Activated CD4-positive, CD25-positive, alpha-beta regulatory T cell (primary cell): Measurements from ENCODE around the gene ING3.
"Not testable (repeated sequence)": the region's sequence is repeated elsewhere in the genome, so short reads cannot be mapped to it uniquely, and the experiment has no call there.

Source experiments
- DNase-seq, 4 experiments: peaks; one replicate each; lab custom pipeline; 2025; lab: John Stamatoyannopoulos, UW

The ING3 gene

DNA sequence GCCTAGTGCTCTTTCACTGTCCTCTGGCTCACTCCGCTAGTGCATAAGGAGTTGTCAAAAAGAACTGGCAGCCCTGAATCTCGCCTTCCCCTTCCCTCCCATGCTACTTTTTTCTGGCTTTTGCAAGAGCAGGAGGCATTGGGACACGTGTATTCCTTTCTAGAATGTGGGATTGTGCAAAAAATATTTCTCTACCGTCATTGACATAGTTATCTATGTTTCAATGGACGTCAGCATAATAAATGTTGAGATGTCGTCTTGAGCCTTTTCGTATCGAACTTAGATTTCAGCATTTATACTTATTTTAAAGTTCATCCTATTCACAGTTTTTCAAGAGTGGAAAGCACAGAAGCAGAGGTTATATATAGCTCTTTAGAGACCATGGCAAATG, 727 bp downstream of the ING3 start:
- no peak for DNase-seq

DNA sequence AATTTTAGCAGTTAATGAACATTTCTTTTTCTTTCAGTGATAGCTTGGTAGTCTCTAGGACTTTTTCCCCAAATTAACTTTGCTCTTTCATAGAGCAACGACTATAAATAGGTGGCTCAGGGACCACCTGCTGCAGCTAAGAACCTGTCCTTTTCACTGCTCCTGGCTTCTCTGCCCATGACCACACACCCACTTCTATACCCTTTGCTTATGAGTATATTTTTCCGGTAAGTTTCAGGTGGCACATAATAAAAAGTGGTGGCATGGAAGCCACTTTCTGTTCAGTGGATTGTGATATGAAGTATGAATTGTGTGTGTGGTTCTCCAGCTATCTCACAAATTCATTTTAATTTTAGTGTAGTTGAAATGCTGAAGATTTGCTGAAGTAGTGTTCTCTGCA, 1.2 kb downstream of the ING3 start:
- no peak for DNase-seq

DNA sequence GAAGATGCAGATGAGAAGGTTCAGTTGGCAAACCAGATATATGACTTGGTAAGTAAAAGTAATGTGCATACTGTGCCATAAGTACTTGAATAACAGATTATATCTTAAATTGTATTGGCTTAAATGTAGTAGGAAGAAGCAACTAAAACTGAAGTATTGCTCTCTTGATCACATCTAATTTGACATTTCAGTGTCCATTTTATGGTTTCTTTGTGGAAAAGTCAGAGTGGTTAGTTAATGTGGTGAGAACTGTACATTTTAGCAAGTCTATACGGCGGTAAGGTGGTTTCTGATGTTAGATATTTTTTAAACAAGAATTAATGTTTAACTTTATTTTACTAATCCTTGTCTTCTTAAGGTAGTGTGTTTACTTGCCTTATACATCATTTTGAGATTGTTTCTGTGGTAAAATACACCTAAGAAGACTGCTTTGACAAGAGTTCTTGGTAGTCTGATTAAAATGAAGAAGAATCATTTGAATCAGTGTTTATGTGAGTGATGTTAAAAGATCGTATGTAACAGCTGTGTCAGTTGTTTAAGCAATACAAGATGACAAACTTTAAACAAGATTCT, 5.1 kb downstream of the ING3 start:
- DNase-seq: no peak

DNA sequence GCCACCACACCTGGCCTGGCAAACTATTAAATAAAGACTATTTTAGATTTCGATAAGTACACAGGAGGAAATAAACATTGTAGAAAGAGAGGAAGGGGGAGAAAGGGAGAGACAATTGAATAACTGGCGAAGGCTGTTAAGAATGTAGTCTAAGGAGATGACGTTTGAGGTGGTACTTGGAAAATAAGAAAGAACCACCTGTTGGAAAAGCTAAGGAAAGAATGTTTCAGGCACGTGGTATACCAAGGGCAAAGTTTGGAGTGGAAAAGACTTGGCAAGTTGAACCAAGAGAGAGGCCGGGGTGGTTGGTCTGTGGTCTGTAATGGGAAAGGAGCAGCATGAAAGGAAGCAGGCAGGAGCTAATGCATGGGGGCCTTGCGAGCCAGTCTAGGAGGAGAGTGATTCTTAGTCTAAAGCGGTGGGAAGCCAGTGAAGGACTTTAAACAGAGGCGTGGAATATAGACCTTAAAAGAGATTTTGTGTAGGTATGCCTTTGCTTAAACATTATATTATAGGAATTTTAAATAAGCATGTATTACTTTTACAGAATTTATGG, 9.4 kb downstream of the ING3 start:
- DNase-seq: no peak

DNA sequence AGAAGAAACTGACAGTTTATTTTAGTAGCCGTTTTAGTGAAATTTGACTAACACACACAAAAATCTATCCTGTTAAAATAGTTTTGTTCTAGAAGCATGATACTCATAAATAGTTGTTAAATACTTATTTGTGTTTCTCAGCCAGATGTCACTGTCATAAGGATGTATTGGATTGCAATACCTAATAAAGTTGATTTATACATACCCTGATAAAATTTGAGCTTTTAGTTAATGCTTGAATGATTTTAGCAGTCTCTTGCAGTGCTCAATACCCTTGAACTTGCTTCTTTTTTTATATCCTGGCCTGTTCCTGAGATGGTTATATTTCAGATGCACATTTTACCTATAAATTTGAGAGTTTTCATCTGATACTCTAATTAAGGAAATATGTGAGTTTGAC, 10.1 kb downstream of the ING3 start:
- DNase-seq: no peak

DNA sequence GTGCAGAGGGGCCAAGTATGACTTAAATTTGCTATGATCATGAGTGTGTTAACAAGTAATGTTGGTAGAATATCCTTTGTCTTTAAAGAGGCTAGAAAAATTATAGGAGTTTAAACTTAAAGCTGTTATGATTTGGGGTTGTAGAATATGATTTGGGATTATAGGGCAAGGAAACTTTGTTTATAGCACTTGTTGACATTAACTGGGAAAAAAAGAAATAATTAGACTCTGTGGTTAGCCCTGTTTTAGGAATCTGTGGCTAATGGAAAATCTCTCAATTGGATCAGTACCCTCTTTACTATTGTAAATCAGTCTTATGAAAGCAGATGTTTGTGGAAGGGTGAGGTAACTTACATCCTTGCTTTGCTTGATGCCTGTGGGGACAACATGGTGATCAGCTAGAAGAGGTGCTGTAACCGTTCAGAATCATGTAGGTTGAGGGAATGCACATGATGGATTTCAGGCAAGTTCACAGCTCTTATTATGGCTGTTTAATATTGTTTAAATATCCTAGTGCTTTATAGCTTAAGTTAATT, 11.1 kb downstream of the ING3 start:
- no peak for DNase-seq

DNA sequence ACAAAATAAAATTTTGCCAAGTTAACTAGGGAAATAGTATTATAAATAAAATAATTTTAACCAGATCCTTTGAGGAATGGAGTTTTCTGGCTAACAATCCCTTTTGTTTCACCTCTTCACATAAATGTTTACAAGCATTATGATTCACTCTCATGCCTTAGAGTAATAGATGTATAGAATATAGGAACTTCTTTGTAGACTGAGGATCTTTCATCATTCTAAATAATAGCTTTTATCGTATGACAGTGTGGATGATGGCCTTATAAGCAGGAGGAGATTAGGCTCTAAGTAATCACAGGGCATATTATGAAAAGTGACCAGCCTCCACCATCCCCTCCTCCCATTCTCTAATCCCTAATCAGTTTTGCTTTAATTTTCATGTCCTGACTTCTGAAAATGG, 13.5 kb downstream of the ING3 start:
- no peak for DNase-seq

DNA sequence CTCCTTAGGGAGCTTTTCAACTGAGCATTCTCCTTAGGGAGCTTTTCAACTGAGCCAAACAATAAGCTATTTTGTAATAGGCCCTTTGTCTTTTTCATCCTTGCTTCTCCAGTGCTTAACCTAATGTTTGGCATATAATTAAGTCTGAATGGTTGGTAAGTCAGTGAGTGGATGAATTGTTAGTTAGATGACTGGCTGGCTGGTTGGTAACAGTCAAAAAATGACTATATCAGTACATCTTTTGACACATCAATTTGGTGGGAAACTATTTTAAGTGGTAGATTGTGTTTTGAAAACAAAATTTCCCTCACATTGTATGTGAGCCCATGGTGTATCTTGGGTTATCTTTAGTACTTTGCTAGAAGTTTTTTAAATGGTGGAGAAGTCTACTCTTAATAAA, 16.4 kb downstream of the ING3 start:
- no peak for DNase-seq

DNA sequence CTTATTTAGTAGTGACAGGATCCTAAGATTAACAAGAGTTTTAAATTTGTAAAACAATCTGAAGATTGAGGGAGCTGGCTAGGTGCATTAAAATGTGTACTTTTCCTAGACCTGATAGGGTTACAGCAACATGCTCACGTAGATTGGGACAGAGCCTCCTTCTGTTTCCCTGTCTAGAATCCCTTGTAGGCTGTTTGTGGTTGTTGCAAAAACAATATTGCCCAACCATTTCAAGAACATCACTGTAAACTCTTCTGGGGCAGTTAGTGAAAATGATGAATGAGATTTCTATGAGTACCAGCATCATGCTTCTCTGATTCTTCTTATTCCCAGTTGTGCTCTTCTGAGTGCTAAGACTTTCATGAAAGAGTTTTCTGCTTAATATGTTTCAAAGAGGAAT, 23.3 kb downstream of the ING3 start:
- no peak for DNase-seq

DNA sequence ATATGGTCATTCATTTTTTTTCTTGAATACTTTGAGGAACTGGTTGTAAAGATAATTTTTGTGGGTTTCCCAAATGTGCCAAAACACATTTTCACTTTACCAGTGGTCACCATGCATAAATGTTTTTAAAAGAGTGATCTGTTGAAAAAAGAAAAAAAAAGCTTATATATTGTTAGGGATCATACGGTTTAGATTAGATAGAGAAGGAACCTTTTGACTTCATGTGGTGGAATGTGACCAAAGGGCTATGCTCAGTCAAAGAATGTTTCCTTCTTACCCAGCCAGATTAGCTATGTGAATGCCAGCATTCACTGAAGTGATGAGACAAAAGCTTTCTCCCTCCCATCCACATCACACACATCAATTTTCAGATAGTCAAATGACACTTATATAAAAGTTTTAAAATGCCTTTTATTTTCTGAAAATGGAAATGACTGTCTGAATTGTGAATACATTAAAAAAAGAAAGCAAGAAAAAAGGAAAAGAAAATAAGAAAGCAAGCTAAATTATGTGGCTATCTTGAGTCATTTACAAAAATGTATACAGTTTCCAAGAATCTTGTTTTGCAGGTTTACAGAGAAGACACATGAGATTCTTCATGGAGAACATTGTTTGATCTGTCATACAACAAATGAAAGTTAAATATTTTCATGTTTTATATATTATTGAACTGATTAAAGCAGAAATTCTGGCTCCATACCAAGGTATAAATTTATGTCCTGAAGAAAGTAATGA, 29.4 kb downstream of the ING3 start:
- DNase-seq: no peak

DNA sequence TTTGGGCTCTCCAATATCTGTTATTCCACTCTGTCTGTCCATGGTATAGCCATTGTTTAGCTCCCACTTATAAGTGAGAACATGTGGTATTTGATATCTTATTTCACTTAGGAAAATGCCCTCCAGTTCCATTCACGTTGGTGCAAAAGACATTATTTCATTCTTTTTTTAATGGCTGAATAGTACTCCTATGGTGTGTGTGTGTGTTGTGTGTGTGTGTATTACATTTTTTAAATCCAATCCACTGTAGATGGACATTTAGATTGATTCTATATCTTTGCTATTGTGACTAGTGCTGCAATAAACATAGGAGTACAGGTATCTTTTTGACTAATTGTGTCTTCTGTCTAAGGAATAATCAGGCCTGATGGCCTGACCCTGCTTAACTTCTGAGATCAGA, 30.5 kb downstream of the ING3 start:
- DNase-seq: no peak

DNA sequence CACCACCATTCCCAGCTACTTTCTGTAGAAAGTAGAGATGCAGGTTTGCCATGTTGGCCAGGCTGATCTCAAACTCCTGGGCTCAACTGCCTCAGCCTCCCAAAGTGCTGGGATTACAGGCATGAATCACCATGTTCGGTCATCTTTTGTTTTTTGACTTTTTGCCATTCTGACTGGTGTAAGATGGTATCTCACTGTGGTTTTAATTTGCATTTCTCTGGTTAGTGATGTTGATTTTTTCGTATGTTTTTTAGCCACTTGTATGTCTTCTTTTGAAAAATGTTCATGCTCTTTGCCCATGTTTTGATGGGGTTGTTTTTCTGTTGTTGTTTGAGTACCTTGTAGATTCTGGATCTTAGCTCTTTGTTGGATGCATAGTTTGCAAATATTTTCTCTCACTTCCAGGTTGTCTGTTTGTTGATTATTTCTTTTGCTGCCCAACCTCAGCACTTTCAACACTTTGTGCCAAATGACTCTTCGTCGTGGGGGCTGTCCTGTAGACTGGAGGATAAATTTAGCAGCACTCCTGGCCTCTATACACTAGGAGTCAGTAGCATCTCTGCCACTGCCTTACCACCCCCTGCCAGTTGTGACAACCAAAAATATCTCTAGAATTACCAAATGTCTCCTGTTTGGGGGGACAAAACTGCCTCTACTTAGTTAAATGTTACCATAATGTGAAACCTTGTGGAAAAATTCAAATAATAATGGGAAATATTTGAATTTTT, 31.5 kb downstream of the ING3 start:
- DNase-seq: no peak

DNA sequence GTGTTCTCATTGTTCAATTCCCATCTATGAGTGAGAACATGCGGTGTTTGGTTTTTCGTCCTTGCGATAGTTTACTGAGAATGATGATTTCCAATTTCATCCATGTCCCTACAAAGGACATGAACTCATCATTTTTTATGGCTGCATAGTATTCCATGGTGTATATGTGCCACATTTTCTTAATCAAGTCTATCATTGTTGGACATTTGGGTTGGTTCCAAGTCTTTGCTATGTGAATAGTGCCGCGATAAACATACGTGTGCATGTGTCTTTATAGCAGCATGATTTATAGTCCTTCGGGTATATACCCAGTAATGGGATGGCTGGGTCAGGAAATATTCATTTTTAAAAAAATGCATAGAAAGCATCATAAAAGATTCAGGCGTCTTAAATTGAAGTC, 33.0 kb downstream of the ING3 start:
- not testable (repeated sequence) for DNase-seq

DNA sequence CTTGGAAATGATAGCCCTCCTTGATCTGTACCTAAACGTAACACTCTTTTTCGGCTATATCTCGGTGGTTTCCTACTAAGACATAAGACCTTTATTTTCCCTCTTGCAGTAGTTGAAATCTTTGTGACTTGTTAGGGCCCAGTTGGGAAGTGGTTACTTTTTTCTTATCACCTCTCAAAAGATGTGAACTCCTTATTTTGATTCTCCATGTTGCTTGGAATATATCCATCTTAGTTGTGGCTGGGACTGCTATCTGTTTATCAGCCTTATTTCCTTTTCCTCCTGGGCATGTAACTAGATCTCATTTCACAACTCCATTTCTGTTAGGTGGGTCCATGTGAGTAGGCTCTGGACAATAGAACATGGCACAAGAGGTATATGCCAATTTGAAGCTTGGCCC, 33.8 kb downstream of the ING3 start:
- no peak for DNase-seq

DNA sequence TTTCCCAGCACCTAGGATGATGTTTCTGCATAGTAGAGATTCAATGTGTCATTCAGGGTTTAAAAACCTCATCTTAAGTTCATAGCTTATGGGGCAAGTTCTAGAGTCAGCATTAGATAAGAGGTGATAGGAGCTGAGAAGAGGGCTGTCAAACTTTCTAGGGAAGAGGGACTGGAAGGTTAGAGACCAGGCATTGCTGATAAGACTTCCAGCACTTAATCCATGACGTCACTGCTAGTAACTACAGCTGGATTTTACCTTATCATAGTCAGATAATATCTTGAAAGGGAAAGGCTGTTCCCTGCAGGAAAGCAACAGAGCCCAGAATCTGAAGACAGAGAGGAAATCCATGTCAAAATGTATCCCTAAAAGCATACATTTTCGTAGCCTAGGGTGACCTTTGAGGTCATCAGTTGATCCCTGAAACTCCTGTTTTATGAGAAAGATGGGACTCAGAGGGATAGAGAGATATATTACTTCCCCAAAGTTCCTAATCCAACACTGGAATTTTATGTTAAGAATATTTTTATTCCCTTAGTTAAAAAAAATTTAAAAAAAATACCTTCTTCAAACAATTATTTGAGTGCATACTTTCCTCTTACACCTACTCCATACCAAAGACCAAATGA, 34.7 kb downstream of the ING3 start:
- no peak for DNase-seq

DNA sequence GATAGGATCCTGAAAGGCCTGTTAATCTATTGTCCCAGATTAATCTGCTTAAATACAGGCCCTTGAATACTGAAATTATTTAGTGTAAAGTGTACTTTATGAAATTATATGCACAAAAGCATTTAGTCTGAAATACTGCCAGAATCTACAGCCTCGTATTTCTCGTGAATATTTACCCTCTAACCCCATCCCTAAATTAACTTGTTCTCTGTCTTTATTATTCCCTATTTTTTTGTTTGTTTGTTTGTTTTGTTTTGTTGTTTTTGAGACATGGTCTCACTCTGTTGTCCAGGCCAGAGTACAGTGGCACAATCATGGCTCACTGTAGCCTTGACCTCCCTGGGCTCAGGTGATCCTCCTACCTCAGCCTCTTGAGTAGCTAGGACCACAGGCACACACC, 35.3 kb downstream of the ING3 start:
- DNase-seq: no peak

DNA sequence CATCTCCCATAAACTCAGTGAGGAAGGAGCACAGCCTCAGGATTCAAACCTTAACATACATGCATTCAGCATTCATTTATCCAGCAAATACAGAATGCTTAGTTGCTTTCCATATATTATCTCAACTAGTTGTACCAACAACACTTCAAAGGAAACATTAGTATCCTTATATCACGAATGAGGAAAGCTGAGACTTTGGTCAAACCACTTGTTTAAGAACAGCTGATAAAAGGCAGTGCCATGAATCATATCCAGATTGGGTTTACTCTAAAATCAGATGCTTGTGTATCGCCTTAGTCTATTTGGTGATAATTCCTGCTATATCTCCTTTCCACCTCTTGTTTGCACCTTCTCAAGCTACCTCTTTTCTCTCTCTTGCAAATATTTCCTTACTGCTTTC, 36.1 kb downstream of the ING3 start:
- no peak for DNase-seq

DNA sequence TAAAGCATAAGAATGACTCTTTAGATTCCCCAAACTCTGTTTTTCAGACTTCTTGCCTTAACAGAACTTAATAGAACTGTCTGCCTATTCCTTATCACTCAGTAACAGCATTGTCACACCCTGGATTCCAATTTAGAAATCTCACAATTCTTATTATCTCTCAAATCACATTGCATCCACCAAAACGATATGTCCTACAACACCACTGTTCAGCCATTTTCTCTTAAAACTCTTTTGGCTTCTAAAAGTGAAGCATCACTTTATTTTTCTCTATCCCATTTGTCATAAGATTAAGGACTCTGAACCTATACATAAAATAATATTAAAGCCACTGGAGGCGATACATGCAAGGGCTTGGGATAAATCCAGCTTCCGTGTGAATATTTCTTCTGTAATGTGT, 36.7 kb downstream of the ING3 start:
- DNase-seq: no peak

DNA sequence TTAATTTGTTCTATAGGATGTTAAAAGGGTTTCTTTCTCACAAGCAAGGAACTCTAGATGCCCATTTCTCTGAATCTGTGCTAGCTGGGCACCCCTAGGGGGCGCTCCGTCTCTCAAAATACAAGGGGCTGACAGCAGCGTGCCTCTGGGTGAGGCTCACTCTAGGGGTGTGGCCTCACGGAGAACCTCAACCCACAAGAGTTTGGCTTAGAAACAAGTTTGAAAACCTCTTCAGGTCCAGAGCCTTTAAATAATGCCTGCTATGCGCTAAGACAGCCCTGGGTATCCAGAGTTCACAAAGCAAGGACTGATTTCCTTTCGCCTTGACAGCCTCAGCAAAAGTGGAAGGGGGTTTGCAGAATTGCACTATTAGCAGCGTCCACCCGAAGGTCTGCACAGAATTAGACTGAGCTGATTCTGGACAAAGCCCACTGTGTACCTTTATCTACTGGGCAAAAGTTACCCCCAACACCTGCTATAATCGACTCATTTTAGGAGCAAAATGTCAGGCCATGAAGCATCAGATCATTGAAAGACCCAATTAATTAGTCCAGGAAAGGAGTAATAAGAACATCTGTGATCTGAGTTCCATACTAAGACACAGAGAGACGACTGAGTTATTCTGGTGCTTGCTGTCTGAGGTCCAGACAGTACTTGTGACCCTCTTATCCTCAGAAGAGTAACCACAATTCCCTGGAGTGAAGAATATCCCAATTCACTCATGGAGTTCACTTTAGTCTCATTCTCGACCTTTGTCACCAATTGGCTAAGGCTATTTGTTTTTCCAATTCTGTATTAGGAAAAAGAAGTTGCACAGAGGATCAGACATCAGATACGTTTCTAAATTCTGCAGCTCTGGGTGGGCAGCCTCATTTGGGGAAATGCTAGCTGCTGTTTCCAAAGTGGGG, 37.4 kb downstream of the ING3 start:
- DNase-seq: peak; percentile 42 to 73 (median 58)

DNA sequence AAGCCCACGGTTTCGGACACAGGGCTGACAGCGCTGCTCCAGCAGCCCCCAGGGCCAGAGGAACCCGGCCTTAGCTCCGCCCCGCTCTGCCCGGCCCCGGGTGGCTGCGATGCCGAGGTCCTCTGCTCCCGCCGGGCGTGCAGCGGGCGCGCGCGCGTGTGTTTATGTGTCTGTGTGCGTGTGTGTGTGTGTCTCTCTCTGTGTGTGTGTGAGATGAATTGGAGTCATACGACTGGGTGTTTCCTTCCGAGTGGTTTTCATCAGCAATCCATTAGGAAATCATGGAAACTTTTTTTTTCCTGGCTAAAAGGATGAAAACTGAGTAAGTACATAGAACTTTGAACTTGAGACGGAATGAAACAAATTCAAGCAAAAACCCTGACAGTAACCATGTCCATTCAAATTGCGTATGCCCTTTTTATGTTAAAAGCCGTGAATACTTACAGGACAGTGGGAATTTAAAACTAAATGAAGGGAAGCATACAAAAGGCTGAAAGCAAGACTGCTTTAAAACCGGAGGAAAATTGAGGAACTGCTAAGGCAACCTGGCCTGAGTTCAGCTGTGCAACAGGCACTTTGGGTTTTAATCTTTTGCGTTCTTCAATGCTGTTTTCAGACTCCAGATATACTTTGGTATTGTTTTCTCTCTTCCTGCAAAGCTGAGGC, 38.1 kb downstream of the ING3 start, which contains the start of gene CPED1:
CPED1 (plus strand) TSS at position 121 of the 666 bp plus-strand sequence. CDS start 911 bp downstream, outside the sequence.
- no peak for DNase-seq
